HEK293 (cell line): ENCODE data around the gene GALNT2.

Experiments
- CTCF ChIP-seq: fragments of 450-650 bp; formaldehyde crosslinking; IDR thresholded peaks from 2 replicates; pipeline ENCODE4 v1.5.1; 2016; ENCODE audit warnings: missing biosample characterization, missing genetic modification characterization
- ELK4 ChIP-seq: IDR thresholded peaks from 2 replicates; pipeline ENCODE4 v1.6.1; 2011; ENCODE audit warnings: mild to moderate bottlenecking, low read depth, low read length, borderline replicate concordance

GRCh38 chr1:230186874-230187273, 119.8 kb downstream of the GALNT2 start:
- TF ChIP-seq CTCF (tag by site-specific recombination) = no peak
- no peak for TF ChIP-seq ELK4
